GM20000 (cell line): ENCODE results near the gene STUB1.

Experiments used
- DNase-seq: peaks from one replicate; pipeline ENCODE4 v3.0.0; 2012; ENCODE audit warnings: low spot score
- TF ChIP-seq, protein P1 (sequence below): IDR thresholded peaks from 2 replicates; pipeline ENCODE4 v1.5.1; 2012; ENCODE audit warnings: mild to moderate bottlenecking, control low read depth; ENCODE audit errors: extremely low read depth, missing control alignments

Gene STUB1

DNA sequence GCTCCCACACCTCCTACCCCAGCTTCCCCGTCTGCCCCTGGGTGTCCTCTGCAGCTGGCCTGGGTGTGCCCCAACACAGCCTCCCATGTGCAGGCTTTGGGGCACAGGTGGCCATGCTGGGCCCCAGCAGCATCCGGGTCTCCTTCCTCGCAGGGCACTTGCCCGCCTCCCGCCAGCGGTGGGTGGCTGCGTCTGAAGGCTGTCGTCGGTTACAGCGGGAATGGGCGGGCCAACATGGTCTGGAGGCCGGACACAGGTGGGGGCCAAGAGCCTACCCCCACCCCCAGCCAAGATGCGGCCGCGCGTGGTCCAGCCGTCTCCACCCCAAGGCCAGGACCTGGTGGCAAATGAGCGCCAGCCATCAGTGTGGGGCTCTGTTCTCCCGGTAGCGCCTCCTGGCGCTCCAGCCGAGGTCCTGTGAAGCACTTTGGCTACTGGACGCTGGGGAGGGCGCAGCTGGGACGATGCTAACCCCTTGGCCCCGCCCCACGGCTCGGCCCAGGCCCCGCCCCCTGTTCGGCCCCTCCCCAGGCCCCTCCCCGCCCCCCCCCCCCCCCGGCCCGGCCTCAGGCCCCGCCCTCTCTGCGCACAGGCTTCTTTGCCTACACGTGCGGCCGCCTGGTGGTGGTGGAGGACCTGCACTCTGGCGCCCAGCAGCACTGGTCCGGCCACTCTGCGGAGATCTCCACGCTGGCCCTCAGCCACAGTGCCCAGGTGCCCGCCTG, 19.6 kb upstream of the STUB1 start:
- peak; percentile 97 for DNase-seq

DNA sequence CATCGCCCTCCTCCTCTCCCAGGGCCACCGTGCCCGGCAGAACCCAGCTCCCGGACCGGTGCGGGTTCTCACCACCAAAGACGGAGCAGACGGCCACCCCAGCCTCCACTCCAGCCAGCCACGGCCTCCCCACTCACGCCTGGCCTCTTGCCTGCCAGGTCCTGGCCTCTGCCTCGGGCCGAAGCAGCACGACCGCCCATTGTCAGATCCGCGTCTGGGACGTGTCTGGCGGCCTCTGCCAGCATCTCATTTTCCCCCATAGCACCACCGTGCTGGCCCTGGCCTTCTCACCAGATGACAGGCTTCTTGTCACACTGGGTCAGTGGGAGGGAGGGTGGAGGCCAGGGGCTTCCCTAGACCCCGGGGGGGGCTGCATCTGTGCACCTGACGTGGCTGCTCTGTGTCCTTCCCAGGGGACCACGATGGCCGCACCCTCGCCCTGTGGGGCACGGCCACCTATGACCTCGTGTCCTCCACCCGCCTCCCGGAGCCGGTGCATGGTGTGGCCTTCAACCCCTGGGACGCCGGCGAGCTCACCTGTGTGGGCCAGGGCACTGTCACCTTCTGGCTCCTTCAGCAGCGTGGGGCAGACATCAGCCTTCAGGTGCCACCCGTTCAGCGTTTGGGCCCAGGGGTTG, 18.9 kb upstream of the STUB1 start:
- DNase-seq = no peak
- TF ChIP-seq, protein P1, sequence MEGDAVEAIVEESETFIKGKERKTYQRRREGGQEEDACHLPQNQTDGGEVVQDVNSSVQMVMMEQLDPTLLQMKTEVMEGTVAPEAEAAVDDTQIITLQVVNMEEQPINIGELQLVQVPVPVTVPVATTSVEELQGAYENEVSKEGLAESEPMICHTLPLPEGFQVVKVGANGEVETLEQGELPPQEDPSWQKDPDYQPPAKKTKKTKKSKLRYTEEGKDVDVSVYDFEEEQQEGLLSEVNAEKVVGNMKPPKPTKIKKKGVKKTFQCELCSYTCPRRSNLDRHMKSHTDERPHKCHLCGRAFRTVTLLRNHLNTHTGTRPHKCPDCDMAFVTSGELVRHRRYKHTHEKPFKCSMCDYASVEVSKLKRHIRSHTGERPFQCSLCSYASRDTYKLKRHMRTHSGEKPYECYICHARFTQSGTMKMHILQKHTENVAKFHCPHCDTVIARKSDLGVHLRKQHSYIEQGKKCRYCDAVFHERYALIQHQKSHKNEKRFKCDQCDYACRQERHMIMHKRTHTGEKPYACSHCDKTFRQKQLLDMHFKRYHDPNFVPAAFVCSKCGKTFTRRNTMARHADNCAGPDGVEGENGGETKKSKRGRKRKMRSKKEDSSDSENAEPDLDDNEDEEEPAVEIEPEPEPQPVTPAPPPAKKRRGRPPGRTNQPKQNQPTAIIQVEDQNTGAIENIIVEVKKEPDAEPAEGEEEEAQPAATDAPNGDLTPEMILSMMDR = no peak

More for the DNA sequence above, 19.6 kb upstream of the STUB1 start:
- TF ChIP-seq, protein P1 = peak; percentile 47

DNA sequence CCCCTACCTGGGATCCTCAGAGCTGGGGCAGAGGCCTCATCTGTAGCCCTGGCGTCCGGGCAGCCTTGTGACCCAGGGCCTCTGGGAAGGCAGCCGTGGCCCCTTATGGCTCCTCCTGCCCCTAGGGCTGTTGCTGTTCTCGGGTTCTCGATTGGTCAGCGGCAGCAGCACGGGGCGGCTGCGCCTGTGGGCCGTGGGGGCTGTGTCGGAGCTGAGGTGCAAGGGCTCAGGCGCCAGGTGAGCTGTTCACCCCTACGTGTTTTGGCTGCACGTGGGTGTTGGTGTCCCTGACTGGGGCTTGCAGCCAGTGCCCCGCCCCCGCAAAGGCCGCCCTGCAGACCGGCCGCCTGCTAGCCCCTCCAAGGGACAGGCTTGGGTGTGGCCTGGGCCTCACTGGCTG, 18.1 kb upstream of the STUB1 start:
- TF ChIP-seq, protein P1 = no peak
- DNase-seq = no peak

DNA sequence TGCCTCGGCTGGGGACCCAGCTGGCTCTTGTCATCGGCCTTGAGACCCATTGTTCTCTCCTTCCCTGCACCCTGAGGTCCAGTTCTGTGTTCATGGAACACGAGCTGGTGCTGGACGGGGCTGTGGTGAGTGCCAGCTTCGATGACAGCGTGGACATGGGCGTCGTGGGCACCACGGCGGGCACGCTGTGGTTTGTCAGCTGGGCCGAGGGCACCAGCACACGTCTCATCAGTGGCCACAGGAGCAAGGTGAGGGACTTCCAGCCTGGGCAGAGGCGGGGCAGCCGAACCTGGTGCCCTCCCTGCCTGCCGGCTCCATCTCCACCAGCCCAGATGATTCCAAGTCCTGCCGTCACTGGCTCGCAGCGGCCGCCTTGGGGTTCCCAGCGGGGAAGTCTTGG, 17.6 kb upstream of the STUB1 start:
- no peak for DNase-seq
- TF ChIP-seq, protein P1 = no peak

DNA sequence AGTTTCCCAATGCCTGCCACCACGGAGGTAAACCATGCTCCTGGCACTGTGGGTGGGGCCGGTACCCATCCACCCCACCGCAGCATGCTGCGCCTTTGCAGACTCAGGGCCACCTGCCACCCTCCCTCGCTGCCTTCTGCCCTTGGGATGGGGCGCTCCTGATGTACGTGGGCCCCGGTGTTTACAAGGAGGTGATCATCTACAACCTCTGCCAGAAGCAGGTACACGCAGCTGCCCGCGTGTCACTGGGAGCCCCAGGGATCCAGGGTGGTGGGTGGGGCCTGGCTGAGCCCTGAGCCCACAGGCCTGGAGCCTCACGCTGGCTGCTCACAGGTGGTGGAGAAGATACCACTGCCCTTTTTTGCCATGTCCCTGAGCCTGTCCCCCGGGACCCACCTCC, 13.6 kb upstream of the STUB1 start:
- DNase-seq = no peak

DNA sequence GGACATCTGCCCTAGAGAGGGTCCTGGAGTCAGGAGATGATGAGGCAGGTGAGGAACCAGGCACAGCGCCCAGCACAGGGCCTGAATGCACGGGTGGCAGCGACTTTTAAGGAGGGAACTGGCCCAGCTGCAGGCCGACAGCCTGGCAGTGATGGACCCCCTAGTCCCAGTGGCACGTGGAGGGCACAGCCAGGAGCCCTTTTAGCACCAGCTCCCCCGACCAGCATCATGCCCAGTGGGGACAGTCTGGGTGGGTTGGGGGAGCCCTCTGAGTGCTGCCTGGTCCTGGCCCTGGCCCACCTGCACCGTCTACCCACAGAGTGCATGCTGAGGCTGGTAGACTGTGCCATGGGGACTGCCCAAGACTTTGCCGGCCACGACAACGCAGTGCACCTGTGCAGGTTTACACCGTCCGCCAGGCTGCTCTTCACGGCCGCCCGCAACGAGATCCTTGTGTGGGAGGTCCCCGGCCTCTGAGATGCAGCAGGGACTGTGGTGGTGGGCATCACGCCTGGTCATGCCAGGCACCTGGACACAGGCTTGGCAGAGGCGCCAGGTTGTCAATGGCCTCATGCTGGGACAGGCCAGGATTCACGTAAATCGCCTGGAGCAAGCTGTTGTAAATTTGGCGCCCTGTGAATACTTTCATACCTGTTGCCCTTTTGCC, 13.0 kb upstream of the STUB1 start:
- TF ChIP-seq, protein P1 = no peak
- DNase-seq = no peak

More for the DNA sequence above, 13.6 kb upstream of the STUB1 start:
- TF ChIP-seq, protein P1 = no peak
